Measurements from ENCODE around the gene CATSPERE. TPM values are rescaled to one million over a fixed set of nuclear protein-coding genes. Genes with fewer than 3 reads are reported as not detected.
"Not testable (repeated sequence)": the region's sequence is repeated elsewhere in the genome, so short reads cannot be mapped to it uniquely, and the experiment has no call there.

CATSPERE gene
- total RNA-seq, 1 donor from 2014 or later: 1.8 TPM

DNA sequence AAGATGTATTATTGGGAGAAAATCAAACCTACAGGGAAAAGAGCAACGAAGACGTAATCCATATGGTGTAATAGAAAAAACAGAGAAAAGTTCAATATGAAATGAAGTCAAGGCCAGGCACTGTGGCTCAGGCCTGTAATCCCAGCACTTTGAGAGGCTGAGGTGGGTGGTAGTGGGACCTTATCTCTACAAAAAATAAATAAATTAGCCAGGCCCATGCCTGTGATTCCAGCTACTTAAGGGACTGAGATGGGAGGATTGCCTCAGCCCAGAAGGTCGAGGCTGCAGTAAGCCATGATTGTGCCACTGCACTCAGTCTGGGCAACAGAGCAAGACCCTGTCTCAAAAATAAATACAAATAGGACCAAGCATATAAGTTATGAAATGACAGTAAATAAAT lies 203.3 kb downstream of the CATSPERE start:
- no peak for DNase-seq (ENCODE audit: low read depth)

GRCh38 chr1:244665771-244666217 lies 204.7 kb downstream of the CATSPERE start:
- no peak for DNase-seq (ENCODE audit: low read depth)

GRCh38 chr1:244666672-244667418 lies 205.8 kb downstream of the CATSPERE start:
- DNase-seq (ENCODE audit: low read depth): not testable (repeated sequence)

DNA sequence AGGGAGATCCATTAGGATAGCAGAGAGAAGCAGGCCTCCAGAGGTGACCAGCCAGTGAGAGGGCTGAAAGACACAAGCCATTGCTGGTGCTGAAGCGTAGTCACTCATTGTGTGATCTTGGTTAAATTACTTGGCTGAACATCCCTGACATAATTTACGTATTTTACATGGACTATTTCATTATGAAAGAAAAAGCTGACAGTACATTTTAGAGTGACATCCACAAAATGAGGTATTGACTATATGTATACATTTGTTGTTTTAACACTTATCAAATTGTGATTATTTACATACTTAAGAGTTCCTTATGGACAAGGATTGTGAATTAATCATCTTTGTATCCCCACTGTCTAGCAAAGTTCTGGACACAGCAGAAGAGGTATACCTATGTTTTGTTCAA lies 206.7 kb downstream of the CATSPERE start:
- no peak for DNase-seq (ENCODE audit: low read depth)

GRCh38 chr1:244672946-244673682 lies 212.0 kb downstream of the CATSPERE start:
- DNase-seq (ENCODE audit: low read depth): no peak

- no peak for DNase-seq (ENCODE audit: low read depth)
These were observed 213.4 kb downstream of the CATSPERE start for GRCh38 chr1:244674446-244674845.

DNA sequence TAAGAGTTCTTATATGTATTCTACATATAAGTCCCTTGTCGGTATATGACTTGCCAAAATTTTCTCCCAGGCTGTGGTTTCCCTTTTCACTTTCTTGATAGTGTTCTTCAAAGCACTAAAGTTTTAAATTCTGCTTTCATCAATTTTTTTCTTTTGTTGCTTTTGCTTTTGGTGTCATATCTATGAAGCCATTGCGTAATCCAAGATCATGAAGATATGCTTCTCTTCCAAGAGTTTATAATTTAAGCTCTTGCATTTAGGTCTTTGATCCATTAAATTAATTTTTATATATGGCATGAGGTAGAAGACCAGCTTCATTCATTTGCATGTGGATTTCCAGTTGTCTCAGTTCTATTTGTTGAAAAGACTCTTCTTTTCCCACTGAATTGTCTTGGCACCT lies 214.1 kb downstream of the CATSPERE start:
- DNase-seq (ENCODE audit: low read depth): no peak

- DNase-seq (ENCODE audit: low read depth): no peak
These were observed 217.6 kb downstream of the CATSPERE start for GRCh38 chr1:244678697-244679096.

- no peak for DNase-seq (ENCODE audit: low read depth)
These were observed 219.6 kb downstream of the CATSPERE start for GRCh38 chr1:244680667-244681066.

DNA sequence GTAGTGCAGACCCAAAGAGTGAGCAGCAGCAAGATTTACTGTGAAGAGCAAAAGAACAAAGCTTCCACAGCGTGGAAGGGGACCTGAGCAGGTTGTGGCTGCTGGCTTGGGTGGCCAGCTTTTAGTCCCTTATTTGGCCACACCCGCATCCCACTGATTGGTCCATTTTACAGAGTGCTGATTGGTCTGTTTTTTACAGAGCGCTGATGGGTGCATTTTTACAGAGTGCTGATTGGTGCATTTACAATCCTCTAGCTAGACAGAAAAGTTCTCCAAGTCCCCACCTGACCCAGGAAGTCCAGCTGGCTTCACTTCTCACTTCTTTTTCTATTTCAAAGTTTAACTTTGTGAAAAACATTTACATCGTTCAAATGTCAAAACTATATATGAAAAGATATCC lies 221.0 kb downstream of the CATSPERE start:
- DNase-seq (ENCODE audit: low read depth): not testable (repeated sequence)

Other genes starting within 250 kb of the CATSPERE start
- 65.2 and 68.2 TPM in 2 replicates for gene ADSS2, start 9.4 kb upstream of the CATSPERE start, total RNA-seq
- 37.2 and 45.8 TPM in 2 replicates for gene DESI2, start 191.9 kb downstream of the CATSPERE start, total RNA-seq

Measured in renal cortical epithelial cell (primary cell).